Measurements from ENCODE around the gene GPR42.
"Not testable (repeated sequence)": the region's sequence is repeated elsewhere in the genome, so short reads cannot be mapped to it uniquely, and the experiment has no call there.

GPR42 gene

GRCh38 chr19:35362261-35363000 lies 8.4 kb upstream of the GPR42 start:
- no peak for DNase-seq (ENCODE audit: low read depth, low spot score)

- no peak for DNase-seq (ENCODE audit: low read depth, low spot score)
Measured at GRCh38 chr19:35363001-35363590, 7.8 kb upstream of the GPR42 start.

GRCh38 chr19:35363711-35364425 lies 7.0 kb upstream of the GPR42 start:
- DNase-seq (ENCODE audit: low read depth, low spot score), result no peak

- no peak for DNase-seq (ENCODE audit: low read depth, low spot score)
Measured at GRCh38 chr19:35365303-35365702, 5.6 kb upstream of the GPR42 start.

GRCh38 chr19:35368378-35368777 lies 2.5 kb upstream of the GPR42 start:
- no peak for DNase-seq (ENCODE audit: low read depth, low spot score)

GRCh38 chr19:35369522-35369921 lies 1.3 kb upstream of the GPR42 start:
- DNase-seq (ENCODE audit: low read depth, low spot score), result no peak

GRCh38 chr19:35373492-35373891 lies 2.6 kb downstream of the GPR42 start:
- no peak for DNase-seq (ENCODE audit: low read depth, low spot score)

- DNase-seq (ENCODE audit: low read depth, low spot score), result not testable (repeated sequence)
Measured at GRCh38 chr19:35374031-35374430, 3.2 kb downstream of the GPR42 start.

- DNase-seq (ENCODE audit: low read depth, low spot score), result no peak
Measured at GRCh38 chr19:35375505-35376307, 4.8 kb downstream of the GPR42 start.

- no peak for DNase-seq (ENCODE audit: low read depth, low spot score)
Measured at GRCh38 chr19:35377656-35378055, 6.8 kb downstream of the GPR42 start.

GRCh38 chr19:35378356-35378755 lies 7.5 kb downstream of the GPR42 start:
- DNase-seq (ENCODE audit: low read depth, low spot score), result no peak

- DNase-seq (ENCODE audit: low read depth, low spot score), result not testable (repeated sequence)
Measured at GRCh38 chr19:35379545-35379944, 8.7 kb downstream of the GPR42 start.

- no peak for DNase-seq (ENCODE audit: low read depth, low spot score)
Measured at GRCh38 chr19:35379992-35380391, 9.1 kb downstream of the GPR42 start.

GRCh38 chr19:35380450-35381124 lies 9.7 kb downstream of the GPR42 start:
- no peak for DNase-seq (ENCODE audit: low read depth, low spot score)

- DNase-seq (ENCODE audit: low read depth, low spot score), result no peak
Measured at GRCh38 chr19:35381318-35381717, 10.4 kb downstream of the GPR42 start.

GRCh38 chr19:35381926-35382325 lies 11.1 kb downstream of the GPR42 start:
- no peak for DNase-seq (ENCODE audit: low read depth, low spot score)

GRCh38 chr19:35383536-35383935 lies 12.7 kb downstream of the GPR42 start:
- DNase-seq (ENCODE audit: low read depth, low spot score), result no peak

GRCh38 chr19:35388277-35389054 lies 17.6 kb downstream of the GPR42 start:
- no peak for DNase-seq (ENCODE audit: low read depth, low spot score)

- DNase-seq (ENCODE audit: low read depth, low spot score), result no peak
Measured at GRCh38 chr19:35389192-35389861, 18.5 kb downstream of the GPR42 start.

Measured in iPS DF 19.7 (cell line).